ENCODE data around the gene SOBP.

SOBP gene

DNA sequence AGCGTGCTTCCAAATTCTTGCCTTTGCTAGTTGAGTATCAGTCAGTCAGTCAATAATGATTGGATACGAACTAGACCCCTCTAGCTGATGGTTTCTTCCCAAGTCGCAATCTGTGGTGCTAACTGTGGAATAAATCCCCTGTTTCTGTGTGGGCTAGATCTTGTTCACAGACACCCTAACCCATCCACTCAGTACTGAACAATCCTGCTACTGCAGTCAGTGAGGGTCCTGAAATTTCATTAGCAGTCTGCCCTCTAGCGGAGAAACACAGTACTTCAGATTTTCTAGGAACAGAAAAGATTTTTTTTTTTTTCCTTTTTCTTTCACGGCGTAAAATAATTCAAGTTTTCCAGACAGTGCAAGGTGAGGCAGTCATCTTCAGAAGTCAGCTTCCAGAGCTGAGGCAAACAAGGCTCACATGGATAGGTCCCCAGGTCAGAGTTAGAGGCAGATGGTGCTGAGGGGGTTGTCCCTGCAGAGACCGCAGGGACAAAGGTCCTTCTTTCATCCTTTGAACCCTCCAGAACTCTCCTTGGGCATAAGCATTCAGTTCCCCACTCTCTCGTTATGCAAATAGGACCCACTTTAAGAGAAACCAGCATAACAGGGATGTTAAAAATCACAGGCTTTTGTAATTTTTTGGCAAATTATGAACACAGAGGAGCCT is 214.6 kb downstream of the SOBP start:
- TF ChIP-seq, protein P1, sequence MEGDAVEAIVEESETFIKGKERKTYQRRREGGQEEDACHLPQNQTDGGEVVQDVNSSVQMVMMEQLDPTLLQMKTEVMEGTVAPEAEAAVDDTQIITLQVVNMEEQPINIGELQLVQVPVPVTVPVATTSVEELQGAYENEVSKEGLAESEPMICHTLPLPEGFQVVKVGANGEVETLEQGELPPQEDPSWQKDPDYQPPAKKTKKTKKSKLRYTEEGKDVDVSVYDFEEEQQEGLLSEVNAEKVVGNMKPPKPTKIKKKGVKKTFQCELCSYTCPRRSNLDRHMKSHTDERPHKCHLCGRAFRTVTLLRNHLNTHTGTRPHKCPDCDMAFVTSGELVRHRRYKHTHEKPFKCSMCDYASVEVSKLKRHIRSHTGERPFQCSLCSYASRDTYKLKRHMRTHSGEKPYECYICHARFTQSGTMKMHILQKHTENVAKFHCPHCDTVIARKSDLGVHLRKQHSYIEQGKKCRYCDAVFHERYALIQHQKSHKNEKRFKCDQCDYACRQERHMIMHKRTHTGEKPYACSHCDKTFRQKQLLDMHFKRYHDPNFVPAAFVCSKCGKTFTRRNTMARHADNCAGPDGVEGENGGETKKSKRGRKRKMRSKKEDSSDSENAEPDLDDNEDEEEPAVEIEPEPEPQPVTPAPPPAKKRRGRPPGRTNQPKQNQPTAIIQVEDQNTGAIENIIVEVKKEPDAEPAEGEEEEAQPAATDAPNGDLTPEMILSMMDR (IDR thresholded peaks at IDR 0.05; ENCODE audit: insufficient read depth, low read depth, low read length, missing control alignments), result peak; percentile 83
- no peak overlapping the region for H3K4me3 ChIP-seq (ENCODE audit: low read length)
- peak; percentile 30 for DNase-seq (ENCODE audit: low read depth)

DNA sequence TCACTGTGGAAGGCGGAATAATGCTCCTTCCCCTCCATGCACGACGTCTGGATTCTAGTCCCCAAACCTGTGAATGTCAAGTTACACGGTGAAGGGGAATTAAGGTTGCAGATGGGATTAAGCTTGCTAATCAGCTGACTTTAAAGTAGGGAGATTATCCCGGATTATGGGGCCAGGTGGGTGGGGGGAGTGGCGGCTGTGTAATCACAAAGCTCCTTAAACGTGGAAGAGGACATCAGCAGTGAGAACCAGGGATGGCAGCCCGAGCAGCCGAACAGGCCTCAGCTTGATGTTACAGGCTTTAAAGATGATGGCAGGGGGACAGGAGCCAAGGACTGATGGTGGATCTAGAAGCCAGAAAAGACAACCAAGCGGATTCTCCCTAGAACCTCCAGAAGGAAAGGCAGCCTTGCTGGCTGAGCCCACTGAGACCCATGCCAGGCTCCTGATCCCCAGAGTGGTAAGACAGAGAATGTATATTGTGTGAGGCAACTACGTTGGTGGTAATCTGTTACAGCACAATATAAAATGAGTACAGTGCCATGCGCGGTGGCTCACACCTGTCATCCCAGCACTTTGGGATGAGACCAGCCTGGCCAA is 216.7 kb downstream of the SOBP start:
- TF ChIP-seq, protein P1 (IDR thresholded peaks at IDR 0.05; ENCODE audit: insufficient read depth, low read depth, low read length, missing control alignments), result no peak
- no peak for DNase-seq (ENCODE audit: low read depth)
- no peak overlapping the region for H3K4me3 ChIP-seq (ENCODE audit: low read length)

DNA sequence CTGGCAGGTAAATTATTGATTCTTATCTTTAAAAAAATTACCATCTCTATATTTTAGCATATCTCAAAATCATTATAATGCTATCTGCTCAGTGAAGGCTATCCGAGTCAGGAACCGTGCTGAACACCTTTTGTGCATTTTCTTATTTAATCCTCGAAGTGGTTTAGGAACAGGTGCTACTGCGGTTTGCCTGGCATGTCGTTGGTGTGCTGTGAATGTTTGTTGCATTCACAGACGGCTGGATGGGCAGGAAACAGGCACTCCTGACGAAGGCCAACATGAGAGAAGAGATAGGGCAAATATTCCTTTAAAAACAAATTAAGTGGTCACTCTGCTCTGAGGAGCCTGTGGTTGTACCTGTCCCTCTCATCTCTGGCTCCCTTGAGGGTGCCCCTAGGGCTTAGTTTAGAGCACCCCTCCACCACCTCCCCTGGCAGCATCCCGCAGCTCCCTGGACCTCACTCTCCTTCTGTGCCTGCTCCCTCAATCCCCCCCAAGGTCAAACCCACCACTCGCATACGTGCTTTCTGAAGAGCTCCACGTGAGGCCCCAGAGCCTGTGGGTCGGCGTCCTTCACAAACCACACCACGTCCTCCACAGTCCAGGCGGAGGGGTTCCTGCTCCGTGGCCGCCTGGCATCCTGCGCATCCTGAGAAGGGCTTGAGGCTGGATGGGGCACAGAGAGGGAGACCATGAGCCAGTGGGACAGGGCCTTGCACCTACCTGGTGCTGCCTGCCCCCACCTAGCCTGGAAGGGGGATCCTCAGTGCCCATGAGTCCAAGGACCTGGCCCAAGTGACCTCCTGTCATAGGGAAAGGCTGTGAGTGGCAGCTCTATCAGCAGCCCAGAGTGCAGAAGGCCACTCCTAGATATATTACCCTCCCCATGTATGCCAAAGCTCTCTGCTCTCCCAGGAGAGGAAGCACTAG is 217.7 kb downstream of the SOBP start:
- H3K4me3 ChIP-seq (ENCODE audit: low read length), result no peak overlapping the region
- DNase-seq (ENCODE audit: low read depth), result no peak
- TF ChIP-seq, protein P1 (IDR thresholded peaks at IDR 0.05; ENCODE audit: insufficient read depth, low read depth, low read length, missing control alignments), result no peak

DNA sequence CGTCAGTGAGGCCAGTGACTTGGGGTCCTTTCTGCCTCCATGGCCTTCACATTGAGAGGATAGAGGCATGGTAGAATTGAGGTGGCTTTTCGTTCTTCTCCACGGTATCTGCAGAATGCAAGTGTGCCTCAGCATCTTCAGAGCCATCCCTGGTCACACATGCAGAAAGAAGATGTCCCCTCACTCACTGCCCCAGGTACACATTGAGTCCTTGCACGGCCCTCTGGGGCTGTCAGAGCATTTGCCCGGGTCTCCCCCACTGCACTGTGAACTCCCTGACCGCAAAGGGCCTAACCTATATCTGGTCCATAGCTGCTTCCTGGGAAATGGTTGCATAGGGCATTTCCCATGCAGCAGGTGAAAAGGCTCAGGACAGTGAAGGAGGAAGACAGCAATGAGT is 218.5 kb downstream of the SOBP start:
- TF ChIP-seq, protein P1 (IDR thresholded peaks at IDR 0.05; ENCODE audit: insufficient read depth, low read depth, low read length, missing control alignments), result no peak
- no peak overlapping the region for H3K4me3 ChIP-seq (ENCODE audit: low read length)
- DNase-seq (ENCODE audit: low read depth), result no peak

DNA sequence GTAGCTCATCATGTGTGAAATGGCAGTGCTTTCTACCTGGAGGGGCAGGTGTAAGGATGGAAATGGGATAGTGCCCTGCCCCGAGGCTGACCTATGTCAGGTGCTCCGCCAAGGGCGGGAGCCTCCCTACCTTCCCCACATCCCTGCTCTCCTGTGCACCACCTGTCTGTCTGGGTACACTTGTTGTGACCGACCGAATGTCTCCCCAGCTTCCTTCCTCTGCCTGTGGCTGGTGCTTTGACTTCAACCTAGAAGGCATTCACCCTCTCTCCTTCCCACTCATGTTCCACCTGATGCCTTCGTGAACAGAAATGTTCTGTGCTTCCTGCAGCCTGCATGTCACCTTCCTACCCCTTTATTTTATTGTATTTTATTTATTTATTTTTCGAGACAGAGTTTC is 219.4 kb downstream of the SOBP start:
- TF ChIP-seq, protein P1 (IDR thresholded peaks at IDR 0.05; ENCODE audit: insufficient read depth, low read depth, low read length, missing control alignments), result no peak
- no peak overlapping the region for H3K4me3 ChIP-seq (ENCODE audit: low read length)
- no peak for DNase-seq (ENCODE audit: low read depth)

All from epithelial cell of esophagus (primary cell).